HG03457 (cell line): Measurements from ENCODE around the gene RTL5.

Source experiments
- ATAC-seq: cut with Tn5 transposase; IDR thresholded peaks from one replicate; pipeline ENCODE4 v1.9.1; 2021; ENCODE audit warnings: moderate number of reproducible peaks; ENCODE audit not compliant: unreplicated experiment

The RTL5 gene

GRCh38 chrX:72110051-72110875 lies 21.5 kb downstream of the RTL5 start:
- ATAC-seq, result no peak

DNA sequence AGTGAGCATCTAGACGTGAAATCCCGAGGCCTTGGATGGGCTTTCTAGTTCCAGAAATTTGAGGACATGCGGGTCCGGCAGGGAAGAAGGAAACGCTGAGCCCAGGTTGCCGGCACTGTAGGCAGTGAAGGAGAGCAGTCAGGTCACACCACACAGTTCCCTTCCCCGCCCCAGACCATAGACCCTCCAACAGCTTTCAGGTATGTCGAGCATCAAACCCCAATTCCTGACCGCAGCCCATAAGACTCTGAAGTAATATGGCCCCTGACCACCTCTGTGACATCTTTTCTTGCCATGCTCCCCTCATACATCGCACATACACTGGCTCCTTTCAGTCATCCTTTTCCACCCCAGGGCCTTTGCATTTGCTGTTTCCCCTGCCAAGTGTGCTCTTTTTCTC lies 23.0 kb downstream of the RTL5 start:
- no peak for ATAC-seq

GRCh38 chrX:72107841-72108595 lies 23.7 kb downstream of the RTL5 start:
- ATAC-seq, result no peak

GRCh38 chrX:72107320-72107719 lies 24.4 kb downstream of the RTL5 start:
- no peak for ATAC-seq

DNA sequence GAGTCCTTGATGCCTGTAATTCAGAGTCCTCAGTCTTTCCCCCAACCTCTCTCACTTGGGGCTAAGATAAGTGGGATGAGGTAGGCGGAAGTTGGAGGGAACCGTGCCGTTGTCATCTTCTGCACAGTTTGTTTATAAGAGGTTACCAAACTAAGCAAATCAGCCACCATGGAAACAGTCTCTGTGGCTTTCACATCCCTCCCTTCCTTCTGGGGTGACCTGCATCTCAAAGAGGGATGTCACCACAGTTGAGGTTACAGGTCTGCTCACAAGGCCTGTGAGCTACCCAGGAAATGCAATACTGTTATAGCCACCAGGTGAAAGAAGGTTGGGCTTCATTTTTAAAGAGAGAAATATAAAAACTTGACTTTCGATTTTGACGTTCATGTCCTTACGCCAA lies 26.3 kb downstream of the RTL5 start:
- ATAC-seq, result peak; percentile 48

DNA sequence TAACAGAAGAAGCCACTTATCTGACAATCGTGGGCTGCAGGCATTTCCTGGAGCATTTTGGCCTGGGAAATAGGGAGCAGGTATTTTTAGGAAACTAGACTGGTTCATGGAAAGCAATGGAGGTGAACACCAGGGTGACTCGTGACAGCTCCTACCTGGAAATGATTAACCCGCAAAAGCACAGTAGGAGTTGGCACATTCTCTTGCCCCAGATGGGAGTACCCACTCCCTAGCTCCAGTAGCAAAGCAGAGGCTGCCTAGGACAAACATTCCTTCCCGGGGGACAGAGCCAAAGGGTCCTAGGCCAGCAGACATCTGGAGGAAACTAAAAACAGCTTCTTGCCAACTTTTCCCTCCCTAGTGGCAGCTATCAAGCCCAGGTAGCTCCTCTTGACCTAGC lies 29.0 kb downstream of the RTL5 start:
- ATAC-seq, result no peak

- ATAC-seq, result no peak
These were observed 29.6 kb downstream of the RTL5 start for GRCh38 chrX:72102126-72102525.

DNA sequence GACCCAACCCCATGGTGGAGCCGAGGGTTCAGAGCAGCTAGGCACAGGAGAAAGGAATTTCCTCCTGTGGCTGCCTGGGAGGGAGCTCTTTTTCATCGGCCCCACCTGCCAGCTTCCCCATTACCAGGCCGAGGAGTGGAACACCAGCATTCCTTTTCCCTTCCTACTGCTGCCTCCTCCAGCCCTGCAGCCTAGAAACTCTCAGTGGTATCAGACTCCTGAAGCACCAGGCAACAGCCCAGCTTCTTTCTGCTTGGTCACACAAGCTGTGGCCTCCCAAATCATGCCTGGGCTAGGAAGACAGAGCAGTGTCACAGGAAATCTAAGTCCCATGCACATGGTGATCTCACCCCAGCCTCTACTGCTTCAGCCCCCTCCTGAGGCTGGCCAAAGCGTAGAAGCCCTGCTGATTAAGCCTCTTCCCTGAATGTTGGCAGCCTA lies 30.1 kb downstream of the RTL5 start:
- no peak for ATAC-seq

- peak; percentile 81 for ATAC-seq
These were observed 30.8 kb downstream of the RTL5 start for GRCh38 chrX:72100824-72101351.

DNA sequence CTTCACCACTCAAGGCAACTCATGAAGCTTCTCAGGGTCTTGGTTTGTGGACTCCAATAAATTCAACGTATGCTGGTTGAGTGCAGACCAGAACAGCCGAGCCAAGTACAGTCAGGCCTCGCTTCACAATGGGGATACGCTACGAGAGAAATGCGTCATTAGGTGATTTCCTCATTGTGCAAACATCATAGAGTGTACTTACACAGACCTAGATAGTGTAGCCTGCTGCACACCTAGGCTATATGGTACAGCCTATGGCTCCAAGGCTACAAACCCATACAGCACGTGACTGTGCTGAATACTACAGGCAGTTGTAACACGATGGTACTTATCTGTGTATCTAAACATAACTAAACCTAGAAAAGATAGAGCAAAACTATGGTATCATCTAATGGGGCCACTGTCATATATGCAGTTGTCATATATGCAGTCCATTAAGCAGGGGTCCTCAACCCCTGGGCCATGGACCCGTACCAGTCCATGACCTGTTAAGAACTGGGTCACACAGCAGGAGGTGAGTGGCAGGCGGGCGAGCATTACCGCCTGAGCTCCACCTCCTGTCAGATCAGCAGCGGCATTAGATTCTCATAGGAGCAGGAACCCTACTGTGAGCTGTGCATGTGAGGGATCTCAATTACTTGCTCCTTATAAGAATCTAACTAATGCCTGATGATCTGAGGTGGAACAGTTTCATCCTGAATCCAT lies 31.5 kb downstream of the RTL5 start:
- ATAC-seq, result no peak

GRCh38 chrX:72097098-72097497 lies 34.6 kb downstream of the RTL5 start:
- no peak for ATAC-seq

- no peak for ATAC-seq
These were observed 36.3 kb downstream of the RTL5 start for GRCh38 chrX:72095370-72095769.

GRCh38 chrX:72094894-72095293 lies 36.8 kb downstream of the RTL5 start:
- ATAC-seq, result peak; percentile 88

GRCh38 chrX:72089254-72089653 lies 42.5 kb downstream of the RTL5 start:
- ATAC-seq, result no peak

GRCh38 chrX:72088761-72089160 lies 43.0 kb downstream of the RTL5 start:
- no peak for ATAC-seq

DNA sequence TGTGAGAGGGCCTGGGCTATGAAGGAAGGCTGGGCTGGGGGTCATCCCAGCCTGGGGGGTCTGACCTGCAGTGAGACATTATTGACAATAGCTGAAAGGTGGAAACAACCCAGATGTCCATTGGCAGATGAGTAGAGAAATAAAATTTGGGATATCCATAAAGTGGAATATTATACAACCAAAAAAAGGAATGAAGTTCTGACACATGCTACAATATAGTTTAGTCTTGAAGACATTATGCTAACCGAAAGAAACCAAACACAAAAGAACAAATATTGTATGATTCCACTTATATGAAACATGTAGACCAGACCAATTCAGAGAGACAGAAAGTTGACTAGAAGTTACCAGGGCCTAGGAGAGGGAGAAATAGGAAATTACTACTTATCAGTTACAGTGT lies 44.7 kb downstream of the RTL5 start:
- ATAC-seq, result no peak

GRCh38 chrX:72084114-72084513 lies 47.6 kb downstream of the RTL5 start:
- no peak for ATAC-seq

- ATAC-seq, result no peak
These were observed 48.4 kb downstream of the RTL5 start for GRCh38 chrX:72083291-72083690.

- ATAC-seq, result no peak
These were observed 50.0 kb downstream of the RTL5 start for GRCh38 chrX:72081605-72082320.

GRCh38 chrX:72080800-72081199 lies 50.9 kb downstream of the RTL5 start:
- ATAC-seq, result no peak

DNA sequence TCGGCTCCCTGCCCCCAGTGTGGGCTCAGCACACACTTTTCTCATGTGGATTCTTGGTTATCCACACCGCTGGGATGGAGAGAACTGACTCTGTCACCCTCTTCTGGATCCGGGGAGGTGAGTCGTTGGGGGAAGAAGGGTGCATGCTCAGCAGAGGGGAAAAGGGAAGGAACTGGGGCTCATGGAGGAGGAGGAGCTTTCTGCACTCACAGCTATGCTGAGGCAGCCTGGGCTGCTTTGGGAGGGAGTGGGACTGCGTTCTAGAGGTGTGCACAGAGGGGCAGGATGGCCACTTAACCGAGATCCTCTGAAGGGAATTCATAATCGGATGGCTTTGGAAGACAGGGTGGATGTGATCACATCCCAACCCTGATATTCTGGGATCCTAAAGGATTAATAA lies 51.6 kb downstream of the RTL5 start:
- ATAC-seq, result no peak
